AG09309 (cell line): ENCODE results near the gene TNNC1.

Experiments used
- DNase-seq: peaks from one replicate; pipeline ENCODE4 v3.0.0-alpha.2; 2010; ENCODE audit warnings: low read depth
- H3K4me3 ChIP-seq: 2 replicates; pipeline ENCODE4 v1.5.1; 2011; ENCODE audit warnings: mild to moderate bottlenecking, low read depth, low read length, moderate library complexity; ENCODE audit not compliant: control insufficient read depth
- TF ChIP-seq, protein P1 (sequence below): IDR thresholded peaks from 2 replicates; pipeline ENCODE4 v1.5.1; 2011; ENCODE audit warnings: mild to moderate bottlenecking, low read depth, low read length, inconsistent platforms; ENCODE audit not compliant: insufficient read depth, control insufficient read depth; ENCODE audit errors: missing control alignments

TNNC1 gene

DNA sequence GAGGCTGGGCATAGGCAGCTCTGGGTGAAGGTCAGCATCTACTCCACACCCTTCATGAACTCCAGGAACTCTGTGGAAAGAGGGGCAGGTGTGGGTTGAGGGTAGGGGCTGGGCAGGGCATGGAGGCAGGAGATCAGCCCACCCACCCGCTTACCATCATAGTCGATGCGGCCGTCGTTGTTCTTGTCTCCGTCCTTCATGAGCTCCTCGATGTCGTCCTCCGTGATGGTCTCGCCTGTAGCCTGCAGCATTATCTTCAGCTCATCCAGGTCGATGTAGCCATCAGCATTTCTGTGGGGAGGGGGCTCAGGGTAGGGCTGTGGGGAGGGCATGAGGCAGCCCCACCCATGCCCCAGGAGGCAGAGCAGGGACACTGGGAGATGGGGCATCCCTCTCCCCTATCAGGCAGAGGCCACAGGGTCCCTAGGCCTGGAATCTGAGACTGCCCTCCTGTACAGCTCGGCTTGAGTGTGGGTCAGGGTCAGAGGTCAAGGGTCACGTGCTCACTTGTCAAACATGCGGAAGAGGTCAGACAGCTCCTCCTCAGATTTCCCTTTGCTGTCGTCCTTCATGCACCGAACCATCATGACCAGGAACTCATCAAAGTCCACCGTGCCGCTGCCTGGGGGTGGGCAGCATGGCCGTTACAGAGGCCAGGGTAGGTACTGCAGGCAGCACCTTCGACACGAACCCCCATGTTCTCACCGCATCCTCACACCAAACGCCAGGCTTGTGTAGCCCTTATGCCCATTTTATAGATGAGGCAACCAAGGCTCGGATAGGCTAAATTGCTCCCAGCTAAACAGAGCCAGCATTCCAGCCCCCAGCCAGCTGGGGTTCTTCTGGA lies 2.4 kb downstream of the TNNC1 start:
- no peak overlapping the region for H3K4me3 ChIP-seq
- TF ChIP-seq, protein P1, sequence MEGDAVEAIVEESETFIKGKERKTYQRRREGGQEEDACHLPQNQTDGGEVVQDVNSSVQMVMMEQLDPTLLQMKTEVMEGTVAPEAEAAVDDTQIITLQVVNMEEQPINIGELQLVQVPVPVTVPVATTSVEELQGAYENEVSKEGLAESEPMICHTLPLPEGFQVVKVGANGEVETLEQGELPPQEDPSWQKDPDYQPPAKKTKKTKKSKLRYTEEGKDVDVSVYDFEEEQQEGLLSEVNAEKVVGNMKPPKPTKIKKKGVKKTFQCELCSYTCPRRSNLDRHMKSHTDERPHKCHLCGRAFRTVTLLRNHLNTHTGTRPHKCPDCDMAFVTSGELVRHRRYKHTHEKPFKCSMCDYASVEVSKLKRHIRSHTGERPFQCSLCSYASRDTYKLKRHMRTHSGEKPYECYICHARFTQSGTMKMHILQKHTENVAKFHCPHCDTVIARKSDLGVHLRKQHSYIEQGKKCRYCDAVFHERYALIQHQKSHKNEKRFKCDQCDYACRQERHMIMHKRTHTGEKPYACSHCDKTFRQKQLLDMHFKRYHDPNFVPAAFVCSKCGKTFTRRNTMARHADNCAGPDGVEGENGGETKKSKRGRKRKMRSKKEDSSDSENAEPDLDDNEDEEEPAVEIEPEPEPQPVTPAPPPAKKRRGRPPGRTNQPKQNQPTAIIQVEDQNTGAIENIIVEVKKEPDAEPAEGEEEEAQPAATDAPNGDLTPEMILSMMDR = no peak
- no peak for DNase-seq

DNA sequence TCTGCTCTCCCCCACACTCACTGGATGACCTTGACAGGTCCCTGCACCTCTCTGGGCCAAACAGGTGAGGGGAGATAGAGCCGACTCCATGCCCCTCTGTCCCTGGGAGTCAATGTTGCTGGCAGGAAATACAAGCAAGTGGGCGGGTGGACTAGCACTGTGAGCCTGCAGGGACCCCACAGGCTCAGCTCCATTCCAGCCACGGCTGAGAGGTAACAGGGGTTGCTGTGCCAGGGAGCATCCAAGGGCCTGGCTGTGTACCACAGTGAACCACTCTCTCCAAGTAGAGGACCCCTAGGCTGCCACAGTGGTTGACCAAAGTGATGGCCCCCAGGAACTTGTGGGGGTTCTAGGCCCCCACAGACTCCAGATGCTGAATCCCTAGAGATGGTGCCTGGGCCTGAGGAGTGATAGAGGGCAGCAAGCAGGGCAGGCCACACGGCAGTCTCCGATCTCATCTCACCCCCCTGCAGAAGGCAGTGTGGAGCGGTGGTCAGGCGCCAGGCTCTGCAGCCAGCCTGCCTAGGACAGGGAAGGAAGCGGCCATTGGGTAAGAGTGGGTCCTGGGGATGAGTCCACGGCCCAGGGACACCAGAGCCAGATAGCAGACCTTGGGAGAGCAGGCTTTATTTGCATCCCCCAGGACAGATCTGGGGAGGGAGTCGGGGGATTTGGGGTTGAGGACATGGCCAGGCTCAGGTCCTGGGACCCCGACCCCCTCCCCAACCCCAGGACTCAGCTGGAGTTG lies 3.2 kb downstream of the TNNC1 start:
- DNase-seq = no peak
- H3K4me3 ChIP-seq = no peak overlapping the region
- TF ChIP-seq, protein P1 = no peak

GRCh38 chr3:52447512-52448355 lies 6.1 kb downstream of the TNNC1 start:
- TF ChIP-seq, protein P1 = no peak
- no peak overlapping the region for H3K4me3 ChIP-seq
- no peak for DNase-seq

- no peak overlapping the region for H3K4me3 ChIP-seq
- TF ChIP-seq, protein P1 = peak; percentile 99
- no peak for DNase-seq
These were observed 7.0 kb downstream of the TNNC1 start for GRCh38 chr3:52446631-52447511.

- TF ChIP-seq, protein P1 = no peak
- H3K4me3 ChIP-seq = no peak overlapping the region
- DNase-seq = no peak
These were observed 7.8 kb downstream of the TNNC1 start for GRCh38 chr3:52446042-52446441.
